GM18508 (cell line): ENCODE data around the gene SRSF3.
"Not testable (repeated sequence)": the region's sequence is repeated elsewhere in the genome, so short reads cannot be mapped to it uniquely, and the experiment has no call there.

Source experiments
- ATAC-seq: cut with Tn5 transposase; IDR thresholded peaks from one replicate; pipeline ENCODE4 v1.9.1; 2021; ENCODE audit warnings: moderate number of reproducible peaks; ENCODE audit not compliant: insufficient read depth, unreplicated experiment

Gene SRSF3

GRCh38 chr6:36639171-36639808 lies 45.1 kb downstream of the SRSF3 start:
- ATAC-seq: no peak

GRCh38 chr6:36641543-36641942 lies 47.4 kb downstream of the SRSF3 start:
- ATAC-seq: no peak

GRCh38 chr6:36642913-36643817 lies 49.0 kb downstream of the SRSF3 start:
- no peak for ATAC-seq

- ATAC-seq: no peak
These were observed 49.8 kb downstream of the SRSF3 start for GRCh38 chr6:36643977-36644376.

GRCh38 chr6:36649086-36649485 lies 54.9 kb downstream of the SRSF3 start:
- ATAC-seq: no peak

GRCh38 chr6:36649701-36650484 lies 55.7 kb downstream of the SRSF3 start:
- ATAC-seq: no peak

GRCh38 chr6:36650848-36651478 lies 56.8 kb downstream of the SRSF3 start:
- ATAC-seq: no peak

GRCh38 chr6:36651659-36652379 lies 57.7 kb downstream of the SRSF3 start:
- no peak for ATAC-seq

GRCh38 chr6:36654469-36654868 lies 60.3 kb downstream of the SRSF3 start:
- ATAC-seq: not testable (repeated sequence)
